ENCODE data around the gene ACSM3. TPM values are rescaled to one million over a fixed set of nuclear protein-coding genes. Genes with fewer than 3 reads are reported as not detected.

Gene ACSM3
- total and polyA plus RNA-seq, 9 of the 15 experiments (the other 6 are each of a cell fraction or from before 2014, with no cell fraction given): 112 to 420 (median 182) TPM

DNA sequence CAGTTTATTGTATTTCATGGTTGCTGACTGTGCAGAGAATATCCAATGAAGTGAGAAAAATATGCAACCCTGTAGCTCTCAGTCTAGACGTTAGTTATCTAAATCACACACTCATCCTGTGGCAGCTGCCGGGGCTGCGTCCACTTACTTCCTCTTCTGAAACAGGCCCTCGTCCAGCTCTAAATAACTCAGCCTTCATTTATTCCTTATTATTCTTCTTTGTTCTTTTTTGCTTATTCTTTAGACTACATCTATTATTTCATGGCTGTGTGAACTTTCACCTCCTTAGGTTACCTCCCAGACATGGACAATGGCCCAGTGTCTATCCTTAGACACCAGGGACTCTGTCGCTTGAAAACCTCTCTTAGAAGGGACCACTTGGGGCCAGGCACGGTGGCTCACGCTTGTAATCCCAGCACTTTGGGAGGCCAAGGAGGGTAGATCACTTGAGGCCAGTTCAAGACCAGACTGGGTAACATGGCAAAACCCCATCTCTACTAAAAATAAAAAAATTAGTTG is 18.8 kb upstream of the ACSM3 start (continued):
- TF ChIP-seq KAT7 (CRISPR knock-in tag; IDR thresholded peaks at IDR 0.05; ENCODE audit: borderline replicate concordance): no peak; the same call in 1 of the 2 replicates
- no peak for TF ChIP-seq ZNF143 (CRISPR knock-in tag; IDR thresholded peaks at IDR 0.05)
- no peak for TF ChIP-seq HDAC6 (IDR thresholded peaks at IDR 0.05; ENCODE audit: low read depth, low read length)
- no peak for TF ChIP-seq ZBTB7A (IDR thresholded peaks at IDR 0.05; ENCODE audit: borderline replicate concordance, control insufficient read depth, low read depth, low read length)
- no peak for TF ChIP-seq FOS (IDR thresholded peaks at IDR 0.05; ENCODE audit: extremely low read depth, insufficient read length)
- TF ChIP-seq CREB1 (IDR thresholded peaks at IDR 0.05): no peak
- TF ChIP-seq CREB1 (CRISPR knock-in tag; IDR thresholded peaks at IDR 0.05): no peak
- TF ChIP-seq, protein P1, sequence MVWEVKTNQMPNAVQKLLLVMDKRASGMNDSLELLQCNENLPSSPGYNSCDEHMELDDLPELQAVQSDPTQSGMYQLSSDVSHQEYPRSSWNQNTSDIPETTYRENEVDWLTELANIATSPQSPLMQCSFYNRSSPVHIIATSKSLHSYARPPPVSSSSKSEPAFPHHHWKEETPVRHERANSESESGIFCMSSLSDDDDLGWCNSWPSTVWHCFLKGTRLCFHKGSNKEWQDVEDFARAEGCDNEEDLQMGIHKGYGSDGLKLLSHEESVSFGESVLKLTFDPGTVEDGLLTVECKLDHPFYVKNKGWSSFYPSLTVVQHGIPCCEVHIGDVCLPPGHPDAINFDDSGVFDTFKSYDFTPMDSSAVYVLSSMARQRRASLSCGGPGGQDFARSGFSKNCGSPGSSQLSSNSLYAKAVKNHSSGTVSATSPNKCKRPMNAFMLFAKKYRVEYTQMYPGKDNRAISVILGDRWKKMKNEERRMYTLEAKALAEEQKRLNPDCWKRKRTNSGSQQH (CRISPR knock-in tag; IDR thresholded peaks at IDR 0.05): no peak
- TF ChIP-seq KHSRP (IDR thresholded peaks at IDR 0.05): no peak
- no peak for TF ChIP-seq ZNF561 (CRISPR knock-in tag; conservative IDR thresholded peaks at IDR 0.05)
- TF ChIP-seq ZSCAN29 (IDR thresholded peaks at IDR 0.05): no peak
- TF ChIP-seq FOXA3 (CRISPR knock-in tag; conservative IDR thresholded peaks at IDR 0.05 in 1 of 2, IDR thresholded peaks at IDR 0.05 in 1 of 2): no peak
- TF ChIP-seq, protein P2, sequence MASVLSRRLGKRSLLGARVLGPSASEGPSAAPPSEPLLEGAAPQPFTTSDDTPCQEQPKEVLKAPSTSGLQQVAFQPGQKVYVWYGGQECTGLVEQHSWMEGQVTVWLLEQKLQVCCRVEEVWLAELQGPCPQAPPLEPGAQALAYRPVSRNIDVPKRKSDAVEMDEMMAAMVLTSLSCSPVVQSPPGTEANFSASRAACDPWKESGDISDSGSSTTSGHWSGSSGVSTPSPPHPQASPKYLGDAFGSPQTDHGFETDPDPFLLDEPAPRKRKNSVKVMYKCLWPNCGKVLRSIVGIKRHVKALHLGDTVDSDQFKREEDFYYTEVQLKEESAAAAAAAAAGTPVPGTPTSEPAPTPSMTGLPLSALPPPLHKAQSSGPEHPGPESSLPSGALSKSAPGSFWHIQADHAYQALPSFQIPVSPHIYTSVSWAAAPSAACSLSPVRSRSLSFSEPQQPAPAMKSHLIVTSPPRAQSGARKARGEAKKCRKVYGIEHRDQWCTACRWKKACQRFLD (CRISPR knock-in tag; IDR thresholded peaks at IDR 0.05): peak; percentile 84
- peak; percentile 65; the same call in 1 of the 2 replicates for TF ChIP-seq ERF (CRISPR knock-in tag; IDR thresholded peaks at IDR 0.05)
- TF ChIP-seq, protein P3, sequence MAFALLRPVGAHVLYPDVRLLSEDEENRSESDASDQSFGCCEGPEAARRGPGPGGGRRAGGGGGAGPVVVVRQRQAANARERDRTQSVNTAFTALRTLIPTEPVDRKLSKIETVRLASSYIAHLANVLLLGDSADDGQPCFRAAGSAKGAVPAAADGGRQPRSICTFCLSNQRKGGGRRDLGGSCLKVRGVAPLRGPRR (CRISPR knock-in tag; IDR thresholded peaks at IDR 0.05): no peak
- TF ChIP-seq DACH1 (IDR thresholded peaks at IDR 0.05; ENCODE audit: partially characterized antibody): no peak
- peak; percentile 73 for TF ChIP-seq ZBTB17 (CRISPR knock-in tag; IDR thresholded peaks at IDR 0.05)
- TF ChIP-seq EZH2 (IDR thresholded peaks at IDR 0.05; ENCODE audit: borderline replicate concordance, low read depth, low read length): no peak
- no peak for TF ChIP-seq MYNN (IDR thresholded peaks at IDR 0.05)
- TF ChIP-seq MYNN (CRISPR knock-in tag; IDR thresholded peaks at IDR 0.05): no peak
- TF ChIP-seq, protein P4, sequence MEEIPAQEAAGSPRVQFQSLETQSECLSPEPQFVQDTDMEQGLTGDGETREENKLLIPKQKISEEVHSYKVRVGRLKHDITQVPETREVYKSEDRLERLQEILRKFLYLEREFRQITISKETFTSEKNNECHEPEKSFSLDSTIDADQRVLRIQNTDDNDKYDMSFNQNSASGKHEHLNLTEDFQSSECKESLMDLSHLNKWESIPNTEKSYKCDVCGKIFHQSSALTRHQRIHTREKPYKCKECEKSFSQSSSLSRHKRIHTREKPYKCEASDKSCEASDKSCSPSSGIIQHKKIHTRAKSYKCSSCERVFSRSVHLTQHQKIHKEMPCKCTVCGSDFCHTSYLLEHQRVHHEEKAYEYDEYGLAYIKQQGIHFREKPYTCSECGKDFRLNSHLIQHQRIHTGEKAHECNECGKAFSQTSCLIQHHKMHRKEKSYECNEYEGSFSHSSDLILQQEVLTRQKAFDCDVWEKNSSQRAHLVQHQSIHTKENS (CRISPR knock-in tag; IDR thresholded peaks at IDR 0.05): no peak
- TF ChIP-seq, protein P5, sequence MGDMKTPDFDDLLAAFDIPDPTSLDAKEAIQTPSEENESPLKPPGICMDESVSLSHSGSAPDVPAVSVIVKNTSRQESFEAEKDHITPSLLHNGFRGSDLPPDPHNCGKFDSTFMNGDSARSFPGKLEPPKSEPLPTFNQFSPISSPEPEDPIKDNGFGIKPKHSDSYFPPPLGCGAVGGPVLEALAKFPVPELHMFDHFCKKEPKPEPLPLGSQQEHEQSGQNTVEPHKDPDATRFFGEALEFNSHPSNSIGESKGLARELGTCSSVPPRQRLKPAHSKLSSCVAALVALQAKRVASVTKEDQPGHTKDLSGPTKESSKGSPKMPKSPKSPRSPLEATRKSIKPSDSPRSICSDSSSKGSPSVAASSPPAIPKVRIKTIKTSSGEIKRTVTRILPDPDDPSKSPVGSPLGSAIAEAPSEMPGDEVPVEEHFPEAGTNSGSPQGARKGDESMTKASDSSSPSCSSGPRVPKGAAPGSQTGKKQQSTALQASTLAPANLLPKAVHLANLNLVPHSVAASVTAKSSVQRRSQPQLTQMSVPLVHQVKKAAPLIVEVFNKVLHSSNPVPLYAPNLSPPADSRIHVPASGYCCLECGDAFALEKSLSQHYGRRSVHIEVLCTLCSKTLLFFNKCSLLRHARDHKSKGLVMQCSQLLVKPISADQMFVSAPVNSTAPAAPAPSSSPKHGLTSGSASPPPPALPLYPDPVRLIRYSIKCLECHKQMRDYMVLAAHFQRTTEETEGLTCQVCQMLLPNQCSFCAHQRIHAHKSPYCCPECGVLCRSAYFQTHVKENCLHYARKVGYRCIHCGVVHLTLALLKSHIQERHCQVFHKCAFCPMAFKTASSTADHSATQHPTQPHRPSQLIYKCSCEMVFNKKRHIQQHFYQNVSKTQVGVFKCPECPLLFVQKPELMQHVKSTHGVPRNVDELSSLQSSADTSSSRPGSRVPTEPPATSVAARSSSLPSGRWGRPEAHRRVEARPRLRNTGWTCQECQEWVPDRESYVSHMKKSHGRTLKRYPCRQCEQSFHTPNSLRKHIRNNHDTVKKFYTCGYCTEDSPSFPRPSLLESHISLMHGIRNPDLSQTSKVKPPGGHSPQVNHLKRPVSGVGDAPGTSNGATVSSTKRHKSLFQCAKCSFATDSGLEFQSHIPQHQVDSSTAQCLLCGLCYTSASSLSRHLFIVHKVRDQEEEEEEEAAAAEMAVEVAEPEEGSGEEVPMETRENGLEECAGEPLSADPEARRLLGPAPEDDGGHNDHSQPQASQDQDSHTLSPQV (IDR thresholded peaks at IDR 0.05): peak; percentile 91

Measured in K562 (cell line).